CD14-positive monocyte (primary cell): ENCODE data around the gene HSPH1. TPM values are rescaled to one million over a fixed set of nuclear protein-coding genes. Genes with fewer than 3 reads are reported as not detected.

Source experiments
- DNase-seq, 3 donors: peaks; one replicate each; pipeline ENCODE4 v3.0.0-alpha.2; 2011 to 2022
- H2AFZ ChIP-seq: 2 replicates; pipeline ENCODE4 v1.6.0; 2012; ENCODE audit warnings: mild to moderate bottlenecking, low read depth, low read length, inconsistent platforms; ENCODE audit not compliant: insufficient read depth, poor library complexity, severe bottlenecking
- H3K27ac ChIP-seq, 2 donors: 1 replicate in 1 of 2; 2 replicates in 1 of 2; pipeline ENCODE4 v1.5.1; 2012 to 2013; ENCODE audit warnings: low read length in 2 of 2, control low read depth in 1 of 2, inconsistent platforms in 1 of 2, low read depth in 1 of 2, mild to moderate bottlenecking in 1 of 2
- H3K27me3 ChIP-seq, 2 donors: one replicate each; pipeline versions ENCODE4 v1.6.0 to v1.6.1; 2011 to 2013; ENCODE audit warnings: low read length in 2 of 2; ENCODE audit not compliant: control insufficient read depth in 2 of 2, insufficient read depth in 2 of 2
- H3K36me3 ChIP-seq, 2 donors: replicated peaks in 1 of 2; 1 replicate in 1 of 2; 2 replicates in 1 of 2; pipeline versions ENCODE4 v1.5.1 to v1.6.1; 2012 to 2013; ENCODE audit warnings: low read length in 2 of 2, control low read depth in 1 of 2, inconsistent platforms in 1 of 2, mild to moderate bottlenecking in 1 of 2; ENCODE audit not compliant: insufficient read depth in 2 of 2, control insufficient read depth in 1 of 2
- H3K4me1 ChIP-seq, 2 donors: 1 replicate in 1 of 2; 2 replicates in 1 of 2; pipeline versions ENCODE4 v1.5.1 to v1.6.1; 2012 to 2013; ENCODE audit warnings: low read length in 2 of 2, control low read depth in 1 of 2, inconsistent platforms in 1 of 2, mild to moderate bottlenecking in 1 of 2, moderate library complexity in 1 of 2; ENCODE audit not compliant: insufficient read depth in 2 of 2, control insufficient read depth in 1 of 2
- H3K4me2 ChIP-seq: replicated peaks from 2 replicates; pipeline ENCODE3; 2012; ENCODE audit warnings: low read length, moderate library complexity, mild to moderate bottlenecking; ENCODE audit not compliant: poor library complexity, severe bottlenecking; ENCODE audit errors: extremely low read depth
- H3K4me3 ChIP-seq, 3 experiments: fragments of 200-600 bp in 1 of 3; sonication (generic) in 1 of 3; replicated peaks in 1 of 3; 1 replicate in 2 of 3; 2 replicates in 1 of 3; pipeline ENCODE4 v1.5.1; 2011 to 2013; ENCODE audit warnings: low read length in 3 of 3, mild to moderate bottlenecking in 3 of 3, control low read depth in 2 of 3, low read depth in 2 of 3, inconsistent platforms in 1 of 3, moderate library complexity in 1 of 3
- H3K79me2 ChIP-seq: 2 replicates; pipeline ENCODE4 v1.6.0; 2012; ENCODE audit warnings: mild to moderate bottlenecking, control low read depth, inconsistent platforms, low read length, moderate library complexity; ENCODE audit not compliant: insufficient read depth
- H3K9ac ChIP-seq: 2 replicates; pipeline ENCODE4 v1.6.0; 2017; ENCODE audit warnings: low read length, mild to moderate bottlenecking; ENCODE audit not compliant: insufficient read depth, poor library complexity, severe bottlenecking
- H3K9me3 ChIP-seq, 2 donors: replicated peaks in 1 of 2; 1 replicate in 1 of 2; 2 replicates in 1 of 2; pipeline versions ENCODE4 v1.5.1 to v1.6.1; 2012 to 2013; ENCODE audit warnings: low read length in 2 of 2, control low read depth in 1 of 2; ENCODE audit not compliant: control insufficient read depth in 1 of 2, insufficient read depth in 1 of 2
- H4K20me1 ChIP-seq: 2 replicates; pipeline ENCODE4 v1.6.0; 2012; ENCODE audit warnings: mild to moderate bottlenecking, low read length, control low read depth, moderate library complexity; ENCODE audit not compliant: insufficient read depth
- H3K27ac Mint-ChIP-seq, 7 donors: one replicate each; pipeline ENCODE4 v1.8.0; 2020; ENCODE audit warnings: mild to moderate bottlenecking in 7 of 7, mixed read lengths in 7 of 7, moderate library complexity in 6 of 7, inconsistent platforms in 2 of 7
- H3K27me3 Mint-ChIP-seq, 3 donors: one replicate each; pipeline ENCODE4 v1.8.0; 2021 to 2022; ENCODE audit warnings: low read depth in 3 of 3, mild to moderate bottlenecking in 3 of 3, mixed read lengths in 3 of 3, moderate library complexity in 3 of 3, inconsistent platforms in 1 of 3
- H3K36me3 Mint-ChIP-seq, 2 donors: one replicate each; pipeline ENCODE4 v1.8.0; 2020; ENCODE audit warnings: mixed read lengths in 2 of 2, inconsistent platforms in 1 of 2, mild to moderate bottlenecking in 1 of 2
- H3K4me1 Mint-ChIP-seq: one replicate; pipeline ENCODE4 v1.8.0; 2020; ENCODE audit warnings: mild to moderate bottlenecking, mixed read lengths
- H3K4me3 Mint-ChIP-seq, 2 donors: one replicate each; pipeline ENCODE4 v1.8.0; 2020; ENCODE audit warnings: mild to moderate bottlenecking in 2 of 2, mixed read lengths in 2 of 2, moderate library complexity in 1 of 2
- H3K9me3 Mint-ChIP-seq, 7 donors: one replicate each; pipeline ENCODE4 v1.8.0; 2020 to 2022; ENCODE audit warnings: mixed read lengths in 7 of 7, mild to moderate bottlenecking in 6 of 7, moderate library complexity in 6 of 7, inconsistent platforms in 2 of 7
- CTCF ChIP-seq: fragments of 200-600 bp; IDR thresholded peaks from one replicate; pipeline ENCODE4 v1.8.0; 2022; ENCODE audit warnings: antibody characterized with exemption, mild to moderate bottlenecking
- WGBS: methylation state at CpG from one replicate; pipeline ENCODE4 v1.1.5; 2013; ENCODE audit warnings: missing lambda C conversion rate; ENCODE audit not compliant: insufficient coverage; 5-methylcytosine and 5-hydroxymethylcytosine counted together
- intact Hi-C, 2 donors: fragments of 100-400 bp; cut with micrococcal nuclease; formaldehyde crosslinking; loops; one replicate each; pipeline versions ENCODE4 v1.15.0 to v1.15.1; 2023
- polyA plus RNA-seq, 3 donors: library from polyadenylated mRNA; depleted of rRNA in 1 of 3; unstranded in 2 of 3; stranded (reverse) in 1 of 3; fragments of 300-500 nt in 2 of 3; fragments of >200 nt in 1 of 3; fragmentation: Illumina TruSeq in 2 of 3; gene quantifications; 1 replicate in 2 of 3; 2 replicates in 1 of 3; pipeline ENCODE4 v1.2.3, GENCODE V29; 2012 to 2021

Gene HSPH1
- polyA plus RNA-seq, 3 donors: 7.4 to 11.3 (median 9.1) TPM

- Histone ChIP-seq H3K4me1 (no peaks in the 10 kb centered on the region), H2AFZ (no peak overlapping the region), H3K9ac (no peak overlapping the region), H4K20me1 (no peaks in the 10 kb centered on the region), H3K9me3 (no peaks in the 10 kb centered on the region), H3K79me2 (no peaks in the 10 kb centered on the region), H3K4me2 (no peak overlapping the region), H3K4me3 (no peak overlapping the region), H3K27ac (no peak overlapping the region), H3K36me3 (no peaks in the 10 kb centered on the region), H3K27me3 (no peaks in the 10 kb centered on the region)
- no peak overlapping the region for H3K27ac Mint-ChIP-seq
- intact Hi-C loops: no loop called here
- H3K4me1 Mint-ChIP-seq: peaks cover 6% of the 10 kb centered on the region
- no peak for DNase-seq
- H3K27me3 Mint-ChIP-seq: peaks cover 0 to 6% (median 0%) of the 10 kb centered on the region in 3 donors
- no peak overlapping the region for H3K4me3 Mint-ChIP-seq
- WGBS: 92% methylated on average over 2 of the region's 3 CpGs
- H3K36me3 Mint-ChIP-seq: no peaks in the 10 kb centered on the region
- peaks cover 5 to 12% (median 7%) of the 10 kb centered on the region in 7 donors for H3K9me3 Mint-ChIP-seq
- no peak for TF ChIP-seq CTCF
These were observed 14.3 kb upstream of the HSPH1 start for GRCh38 chr13:31175847-31176532.

GRCh38 chr13:31174018-31174417, 12.3 kb upstream of the HSPH1 start:
- no peak for TF ChIP-seq CTCF
- no peaks in the 10 kb centered on the region for H3K36me3 ChIP-seq
- no peak overlapping the region for H3K27ac ChIP-seq
- Mint-ChIP-seq H3K27me3 (peaks cover 0 to 5% (median 1%) of the 10 kb centered on the region in 3 donors), H3K4me3 (no peak overlapping the region), H3K36me3 (no peaks in the 10 kb centered on the region), H3K9me3 (peaks cover 5 to 12% (median 7%) of the 10 kb centered on the region in 7 donors), H3K27ac (no peak overlapping the region), H3K4me1 (no peaks in the 10 kb centered on the region)
- no peaks in the 10 kb centered on the region for H3K79me2 ChIP-seq
- H3K4me2 ChIP-seq: no peak overlapping the region
- H4K20me1 ChIP-seq: no peaks in the 10 kb centered on the region
- no peak overlapping the region for H2AFZ ChIP-seq
- DNase-seq: no peak
- no peaks in the 10 kb centered on the region for H3K4me1 ChIP-seq
- intact Hi-C loops: no loop called here
- H3K9me3 ChIP-seq: no peaks in the 10 kb centered on the region
- no peak overlapping the region for H3K4me3 ChIP-seq
- 100% methylated on average over 1 of the region's 3 CpGs for WGBS
- no peaks in the 10 kb centered on the region for H3K27me3 ChIP-seq
- no peak overlapping the region for H3K9ac ChIP-seq
